HepG2 (cell line): ENCODE results near the gene WBP1. TPM values are rescaled to one million over a fixed set of nuclear protein-coding genes. Genes with fewer than 3 reads are reported as not detected.

Source experiments
- ATAC-seq: fragments of 200-7000 bp; cut with Tn5 transposase; 3 replicates; pipeline ENCODE4 v1.9.1; 2020; ENCODE audit warnings: mild to moderate bottlenecking, moderate library complexity
- BruUV-seq: library from RNA; stranded (reverse); fragments of 400-500 nt; replicated peaks from 2 replicates; lab custom pipeline; 2021; lab: Mats Ljungman, UMichigan
- CTCF ChIA-PET: fragments of 300-600 bp; formaldehyde crosslinking; extraction: SDS; loops from one replicate; lab custom pipeline; 2021; ENCODE audit warnings: low total read pairs, inconsistent platforms, low intra/inter-chr PET ratio; lab: Yijun Ruan, JAX
- POLR2A ChIA-PET: fragments of 350-600 bp; sonication (Branson Sonifier 250); formaldehyde crosslinking; loops from one replicate; lab custom pipeline; 2020; ENCODE audit warnings: antibody characterized with exemption, inconsistent platforms; lab: Yijun Ruan, JAX
- DNase-seq: peaks from one replicate; pipeline ENCODE4 v3.0.0-alpha.2; 2015; ENCODE audit warnings: low spot score
- FAIRE-seq: peaks from 3 replicates; lab custom pipeline; 2011; peaks lifted over from hg19 to GRCh38; lab: Jason Lieb, UNC
- H2AFZ ChIP-seq: one replicate; pipeline ENCODE4 v1.6.1; 2011; ENCODE audit warnings: low read length, inconsistent platforms
- H3K27ac ChIP-seq: fragments of 300-600 bp; 3 replicates; pipeline ENCODE4 v1.8.0; 2011; ENCODE audit warnings: mixed run types, mild to moderate bottlenecking, mixed read lengths, low read length, inconsistent platforms; ENCODE audit not compliant: insufficient read depth; ENCODE audit errors: extremely low read length
- H3K27me3 ChIP-seq, 2 experiments: fragments of 200-600 bp in 1 of 2; 2 replicates in 1 of 2; 3 replicates in 1 of 2; pipeline versions ENCODE4 v1.6.0 to v1.8.0; 2011; ENCODE audit warnings: low read length in 2 of 2, mild to moderate bottlenecking in 2 of 2, moderate library complexity in 2 of 2, inconsistent platforms in 1 of 2; ENCODE audit not compliant: insufficient read depth in 2 of 2, control insufficient read depth in 1 of 2
- H3K36me3 ChIP-seq, 2 experiments: fragments of 200-600 bp in 1 of 2; replicated peaks in 1 of 2; 2 replicates in 1 of 2; 3 replicates in 1 of 2; pipeline versions ENCODE4 v1.5.1 to v1.8.0; 2011; ENCODE audit warnings: low read length in 2 of 2, inconsistent platforms in 1 of 2; ENCODE audit not compliant: insufficient read depth in 2 of 2, control insufficient read depth in 1 of 2
- H3K4me1 ChIP-seq: 2 replicates; pipeline ENCODE4 v1.5.1; 2012; ENCODE audit warnings: low read length, inconsistent platforms; ENCODE audit not compliant: insufficient read depth
- H3K4me2 ChIP-seq: 2 replicates; pipeline ENCODE4 v1.6.0; 2011; ENCODE audit warnings: low read depth, low read length, inconsistent platforms
- H3K4me3 ChIP-seq, 3 experiments: fragments of 200-600 bp in 1 of 3; sonication (generic), shearing (Covaris generic) in 1 of 3; replicated peaks in 1 of 3; 2 replicates each; pipeline ENCODE4 v1.5.1; 2011 to 2016; ENCODE audit warnings: low read length in 3 of 3, inconsistent platforms in 2 of 3, low read depth in 2 of 3, mild to moderate bottlenecking in 2 of 3, control low read depth in 1 of 3, mixed read lengths in 1 of 3; ENCODE audit not compliant: insufficient read depth in 1 of 3
- H3K79me2 ChIP-seq: one replicate; pipeline ENCODE4 v1.6.1; 2011; ENCODE audit warnings: low read length, inconsistent platforms; ENCODE audit not compliant: insufficient read depth
- H3K9ac ChIP-seq: 2 replicates; pipeline ENCODE4 v1.6.0; 2011; ENCODE audit warnings: mild to moderate bottlenecking, low read depth, low read length, inconsistent platforms; ENCODE audit not compliant: insufficient read depth
- H3K9me3 ChIP-seq: 2 replicates; pipeline ENCODE4 v1.5.1; 2012; ENCODE audit warnings: mild to moderate bottlenecking, low read length
- H4K20me1 ChIP-seq: 2 replicates; pipeline ENCODE4 v1.6.0; 2011; ENCODE audit warnings: inconsistent platforms, mild to moderate bottlenecking, low read length, moderate library complexity; ENCODE audit not compliant: insufficient read depth
- CREB3 ChIP-seq: sonication (generic); formaldehyde crosslinking; IDR thresholded peaks from 2 replicates; pipeline ENCODE4 v1.5.0; 2020; ENCODE audit warnings: missing genetic modification reagents
- HOXA5 ChIP-seq: sonication (generic); formaldehyde crosslinking; IDR thresholded peaks from 2 replicates; pipeline ENCODE4 v1.4.0; 2020; ENCODE audit warnings: missing genetic modification reagents
- KDM4B ChIP-seq: sonication (generic); formaldehyde crosslinking; IDR thresholded peaks from 2 replicates; pipeline ENCODE4 v1.4.0; 2020; ENCODE audit warnings: missing genetic modification reagents
- KLF11 ChIP-seq: IDR thresholded peaks from 2 replicates; pipeline ENCODE4 v1.6.1; 2016; ENCODE audit warnings: missing compliant biosample characterization
- MBNL3 ChIP-seq: fragments of 250-450 bp; sonication (Bioruptor Pico); conservative IDR thresholded peaks from 2 replicates; pipeline ENCODE4 v1.8.0; 2022; ENCODE audit warnings: mild to moderate bottlenecking, inconsistent platforms
- MTF2 ChIP-seq: sonication (generic); formaldehyde crosslinking; IDR thresholded peaks from 2 replicates; pipeline ENCODE4 v1.5.0; 2020; ENCODE audit warnings: missing genetic modification reagents, borderline replicate concordance
- NKX3-1 ChIP-seq: sonication (generic); formaldehyde crosslinking; IDR thresholded peaks from 2 replicates; pipeline ENCODE4 v1.5.0; 2020; ENCODE audit warnings: missing genetic modification reagents
- NRL ChIP-seq: sonication (generic); formaldehyde crosslinking; IDR thresholded peaks from 2 replicates; pipeline ENCODE4 v1.5.0; 2020; ENCODE audit warnings: missing genetic modification reagents, mild to moderate bottlenecking, moderate library complexity, borderline replicate concordance
- ZBTB39 ChIP-seq: sonication (generic); formaldehyde crosslinking; IDR thresholded peaks from 2 replicates; pipeline ENCODE4 v1.5.0; 2020; ENCODE audit warnings: missing genetic modification reagents
- ZFP36L1 ChIP-seq: sonication (generic); formaldehyde crosslinking; IDR thresholded peaks from 2 replicates; pipeline ENCODE4 v1.8.0; 2022; ENCODE audit warnings: mild to moderate bottlenecking, missing genetic modification reagents, moderate library complexity
- ZFP82 ChIP-seq: sonication (generic); formaldehyde crosslinking; IDR thresholded peaks from 2 replicates; pipeline ENCODE4 v1.5.1; 2020; ENCODE audit warnings: mild to moderate bottlenecking, missing genetic modification reagents, borderline replicate concordance
- ZNF230 ChIP-seq: sonication (generic); formaldehyde crosslinking; IDR thresholded peaks from 2 replicates; pipeline ENCODE4 v1.4.0; 2020; ENCODE audit warnings: mild to moderate bottlenecking, missing genetic modification reagents
- ZNF670 ChIP-seq: sonication (generic); formaldehyde crosslinking; IDR thresholded peaks from 2 replicates; pipeline ENCODE4 v1.8.0; 2022; ENCODE audit warnings: mild to moderate bottlenecking, missing genetic modification reagents, borderline replicate concordance
- ZNF775 ChIP-seq: sonication (generic); formaldehyde crosslinking; IDR thresholded peaks from 2 replicates; pipeline ENCODE4 v1.4.0; 2020; ENCODE audit warnings: missing genetic modification reagents, mild to moderate bottlenecking, moderate library complexity, borderline replicate concordance
- WGBS: methylation state at CpG from one replicate; pipeline ENCODE4 v1.1.6; 2017; ENCODE audit warnings: low lambda C conversion rate; 5-methylcytosine and 5-hydroxymethylcytosine counted together
- in situ Hi-C: cut with HindIII; loops from 2 replicates; pipeline ENCODE4 v1.10.0; 2017; ENCODE audit warnings: low pct_unique_long_range_greater_than_20kb; ENCODE audit not compliant: extremely low pct_ligation_motif_present
- intact Hi-C: fragments of 100-400 bp; cut with micrococcal nuclease; formaldehyde crosslinking; loops from one replicate; pipeline ENCODE4 v1.10.0; 2022; ENCODE audit not compliant: unreplicated experiment
- polyA plus RNA-seq, 8 experiments: library from polyadenylated mRNA; depleted of rRNA in 3 of 8; stranded (reverse) in 7 of 8; unstranded in 1 of 8; fragments of >200 nt; fragmentation: Illumina TruSeq in 4 of 8; extraction: Trizol in 4 of 8; gene quantifications; 2 replicates each; pipeline versions ENCODE4 v1.2.1 to v1.2.3, GENCODE V29; 2011 to 2016; ENCODE audit warnings: low read depth in 4 of 8, missing spikeins in 1 of 8, mixed read lengths in 1 of 8; ENCODE audit not compliant: insufficient read depth in 1 of 8
- total RNA-seq, 5 experiments: library from RNA; depleted of rRNA; stranded (reverse); fragments of >200 nt; fragmentation: Illumina TruSeq; extraction: Trizol; gene quantifications; 2 replicates each; pipeline ENCODE4 v1.2.3, GENCODE V29; 2016; ENCODE audit warnings: low read depth in 1 of 5
- TF ChIP-seq, protein P1 (sequence below): sonication (generic); formaldehyde crosslinking; IDR thresholded peaks from 2 replicates; pipeline ENCODE4 v1.8.1; 2023; ENCODE audit warnings: mild to moderate bottlenecking, missing genetic modification reagents

The WBP1 gene
- total and polyA plus RNA-seq, 2 of the 13 experiments (the other 11 are each of a cell fraction or from before 2014, with no cell fraction given) = 38.8 to 85.7 TPM

- TF ChIP-seq ZBTB39 (CRISPR knock-in tag) = 0 out of 2 replicates have a peak, but pooled peaks have one; percentile 86
- TF ChIP-seq NRL (CRISPR knock-in tag) = peak; percentile 82; the same call in 1 of the 2 replicates
- TF ChIP-seq, protein P1, sequence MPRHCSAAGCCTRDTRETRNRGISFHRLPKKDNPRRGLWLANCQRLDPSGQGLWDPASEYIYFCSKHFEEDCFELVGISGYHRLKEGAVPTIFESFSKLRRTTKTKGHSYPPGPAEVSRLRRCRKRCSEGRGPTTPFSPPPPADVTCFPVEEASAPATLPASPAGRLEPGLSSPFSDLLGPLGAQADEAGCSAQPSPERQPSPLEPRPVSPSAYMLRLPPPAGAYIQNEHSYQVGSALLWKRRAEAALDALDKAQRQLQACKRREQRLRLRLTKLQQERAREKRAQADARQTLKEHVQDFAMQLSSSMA (CRISPR knock-in tag) = peak; percentile 45; the same call in 1 of the 2 replicates
Measured at GRCh38 chr2:74481961-74482800, 23.9 kb downstream of the WBP1 start (continued).

DNA sequence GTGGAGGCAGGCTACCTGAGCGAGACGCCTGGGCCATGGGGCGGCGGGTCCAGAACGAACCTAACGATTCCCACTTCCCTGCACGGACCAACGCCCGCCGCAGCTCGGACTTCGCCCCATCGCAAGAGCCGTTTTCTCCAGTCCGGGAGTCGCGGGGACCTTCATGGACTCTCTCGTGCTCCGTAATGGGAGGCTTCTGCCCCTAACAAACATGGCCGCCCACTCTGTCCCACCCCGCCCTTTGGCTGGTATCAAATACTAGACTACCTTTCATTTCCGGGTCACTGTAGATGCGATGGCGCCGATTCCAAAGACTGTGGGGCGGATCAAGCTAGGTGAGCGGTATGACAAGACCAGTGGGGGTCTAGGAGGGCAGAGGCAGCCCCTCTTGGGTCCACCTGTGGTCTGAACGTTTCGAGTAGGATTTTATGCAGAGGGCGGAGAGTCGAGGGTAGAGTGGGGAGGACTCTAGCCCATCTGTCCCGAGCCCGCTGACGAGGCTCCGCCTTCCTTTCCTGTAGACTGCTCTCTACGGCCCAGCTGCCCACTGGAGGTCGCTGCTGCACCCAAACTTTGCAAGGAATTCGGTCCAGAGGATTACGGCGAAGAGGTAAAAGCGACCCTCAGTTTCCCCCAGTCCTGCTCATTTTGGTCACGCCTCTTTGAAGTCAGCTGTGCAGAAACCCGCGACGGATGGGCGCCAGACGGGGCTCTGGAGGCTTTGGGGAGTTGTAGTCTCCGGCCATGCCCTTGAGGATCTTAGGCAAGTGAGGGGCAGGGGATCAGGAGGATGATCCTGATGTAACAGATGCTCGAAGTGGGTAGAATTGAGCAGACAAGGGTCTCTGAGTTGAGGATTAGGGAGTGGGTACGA, 24.8 kb downstream of the WBP1 start, which contains the start of the genes CCDC142 and TTC31:
TSS of gene CCDC142 (minus strand) at position 198 of the 874 bp plus-strand sequence. CDS start at position 37, 161 bp downstream.
TSS of gene TTC31 (plus strand) at position 281 of the 874 bp plus-strand sequence. CDS start at position 296, 15 bp downstream.
- peak; percentile 92 for FAIRE-seq
- POLR2A ChIA-PET = interaction anchor here (0.6 to 20.6 kb wide), 21 partner anchors 10 to 357 kb away, joined by 3 to 795 read pairs (median 11); partner anchors contain the start of genes AUP1, C2orf81, DQX1 and HTRA2
- peak; percentile 17; the same call in 1 of the 2 replicates for TF ChIP-seq KDM4B (CRISPR knock-in tag)
- peak; percentile 86; the same call in 1 of the 2 replicates for TF ChIP-seq ZNF670 (CRISPR knock-in tag)
- TF ChIP-seq KLF11 (CRISPR knock-in tag) = peak; percentile 25
- TF ChIP-seq MBNL3 (CRISPR knock-in tag) = no peak
- TF ChIP-seq NKX3-1 = 0 out of 2 replicates have a peak, but pooled peaks have one; percentile 73
- TF ChIP-seq CREB3 = 0 out of 2 replicates have a peak, but pooled peaks have one; percentile 15
- peak; percentile 83 for TF ChIP-seq HOXA5 (CRISPR knock-in tag)
- peak; percentile 93; the same call in 1 of the 2 replicates for TF ChIP-seq ZFP82 (CRISPR knock-in tag)
- no peak; the same call in 1 of the 2 replicates for TF ChIP-seq ZFP36L1 (CRISPR knock-in tag)
- TF ChIP-seq ZNF230 (CRISPR knock-in tag) = peak; percentile 84; the same call in 1 of the 2 replicates
- no peak for TF ChIP-seq ZNF775 (CRISPR knock-in tag)
- TF ChIP-seq MTF2 (CRISPR knock-in tag) = peak; percentile 82

More for the DNA sequence above, 24.8 kb downstream of the WBP1 start, which contains the start of the genes CCDC142 and TTC31:
- H3K27me3 ChIP-seq = no peaks in the 10 kb centered on the region; a peak in 1 of 5 replicates
- peak within 1 kb of the TSS; percentile 91 for H3K9ac ChIP-seq
- H3K79me2 ChIP-seq = peaks cover 45% of the 10 kb centered on the region
- peak within 1 kb of the TSS; percentile 85 for H2AFZ ChIP-seq
- H3K4me2 ChIP-seq = peak within 1 kb of the TSS; percentile 78
- H3K9me3 ChIP-seq = no peaks in the 10 kb centered on the region
- H3K36me3 ChIP-seq = peaks cover 2 to 10% of the 10 kb centered on the region in 2 experiments; a peak in 4 of 5 replicates
- CTCF ChIA-PET = interaction anchor here (1.0 to 2.4 kb wide), 7 partner anchors 18 to 104 kb away, joined by 3 to 20 read pairs (median 10); partner anchors contain the start of genes AUP1, HTRA2, INO80B and MOGS
- peaks cover 70% of the 10 kb centered on the region for H3K4me1 ChIP-seq
- H3K4me3 ChIP-seq = peak within 1 kb of the TSS; percentile 82 to 87 (median 83)
- under 1% methylated on average over 32 of the region's 50 CpGs for WGBS
- TSS peak; percentile 87 for BruUV-seq
- in situ Hi-C loops (loop anchor here (5.0 kb wide), 1 partner anchor 99 kb away; no protein-coding TSS in a partner anchor), intact Hi-C loops (loop anchor here (1.0 kb wide), 5 partner anchors 19 to 104 kb away; partner anchors contain the start of genes AUP1, HTRA2 and PCGF1)
- ATAC-seq (peak; percentile 91), DNase-seq (peak; percentile 97)
- no peaks in the 10 kb centered on the region for H4K20me1 ChIP-seq
- H3K27ac ChIP-seq = peak within 1 kb of the TSS; percentile 89
